GM21367 (cell line): ENCODE results near the gene GRIA3.
"Not testable (repeated sequence)": the region's sequence is repeated elsewhere in the genome, so short reads cannot be mapped to it uniquely, and the experiment has no call there.

ENCODE experiments used
- ATAC-seq: cut with Tn5 transposase; IDR thresholded peaks from one replicate; pipeline ENCODE4 v1.9.1; 2021; ENCODE audit not compliant: unreplicated experiment

GRIA3 gene

DNA sequence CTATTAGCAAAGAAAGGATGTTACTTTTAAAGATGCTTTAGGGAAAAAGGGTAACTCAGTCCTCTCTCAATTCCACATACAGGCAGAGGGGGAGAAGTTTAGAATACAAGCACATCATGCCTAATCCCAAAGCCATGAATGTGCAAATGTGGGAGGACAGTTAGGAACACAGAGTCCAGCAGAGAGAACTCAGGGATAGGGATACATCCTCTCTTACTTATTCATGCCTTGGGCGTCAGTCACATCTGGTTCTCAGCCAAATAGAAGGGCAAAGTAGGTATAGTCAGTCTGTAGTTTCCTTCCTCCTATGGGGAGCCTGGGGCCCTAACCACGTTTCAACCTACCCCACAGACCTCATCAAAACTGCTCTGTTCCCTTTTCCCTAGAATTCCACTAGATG is 87.8 kb downstream of the GRIA3 start:
- no peak for ATAC-seq

DNA sequence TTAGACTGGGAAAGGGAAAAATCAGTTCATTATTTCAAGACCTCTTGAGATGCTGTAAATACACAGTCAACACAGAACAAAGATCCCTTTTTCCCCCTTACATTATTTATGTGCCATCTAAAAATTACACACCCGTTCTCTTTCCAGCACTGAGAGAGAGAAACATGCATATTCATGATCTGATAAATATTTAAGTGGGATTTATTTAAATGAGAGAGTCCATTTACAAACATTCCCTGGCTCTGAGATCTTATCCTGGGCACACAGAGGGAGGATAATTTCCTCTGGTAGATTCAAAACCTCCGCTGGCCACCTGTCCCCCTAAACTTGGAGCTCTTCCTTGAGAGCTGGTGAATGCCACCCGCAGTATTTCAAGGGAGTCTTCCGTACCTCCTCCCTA is 88.6 kb downstream of the GRIA3 start:
- no peak for ATAC-seq

DNA sequence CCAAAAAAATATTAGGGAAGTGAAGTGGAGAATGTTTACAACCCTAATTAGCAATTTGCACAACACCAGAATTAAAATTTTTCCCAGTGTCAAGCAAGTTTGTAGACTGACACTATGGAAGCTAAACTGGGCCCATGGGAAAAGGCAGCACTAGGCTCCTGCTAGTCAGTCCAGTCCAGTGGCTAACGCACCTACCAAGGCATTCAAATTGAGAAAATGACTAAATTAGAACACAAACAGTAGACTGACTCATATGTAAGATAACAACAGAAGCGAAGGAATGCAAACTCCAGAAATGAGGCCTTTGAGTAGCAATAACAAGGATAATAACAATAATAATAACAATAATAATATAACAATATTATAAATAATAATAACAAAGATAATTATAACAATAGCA is 90.7 kb downstream of the GRIA3 start:
- no peak for ATAC-seq

DNA sequence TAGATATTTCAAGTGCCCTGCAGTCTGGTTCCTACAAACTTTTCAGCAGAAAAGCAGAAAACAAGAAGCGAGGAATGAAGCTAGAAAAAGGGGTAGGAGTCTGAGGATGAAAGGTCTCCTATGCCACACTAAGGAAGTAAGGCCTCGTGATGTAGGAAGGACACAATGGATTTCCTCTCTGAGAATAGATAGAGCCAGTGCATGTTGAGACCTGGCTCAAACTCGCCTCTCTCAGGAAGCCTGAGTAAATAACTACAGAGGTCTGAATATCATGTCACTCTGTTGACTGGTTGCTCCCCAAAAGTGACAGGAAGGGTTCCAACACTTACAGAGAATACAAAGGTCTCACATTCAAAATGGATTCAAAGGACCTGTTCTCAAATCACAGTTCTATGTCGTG is 93.3 kb downstream of the GRIA3 start:
- ATAC-seq = no peak

DNA sequence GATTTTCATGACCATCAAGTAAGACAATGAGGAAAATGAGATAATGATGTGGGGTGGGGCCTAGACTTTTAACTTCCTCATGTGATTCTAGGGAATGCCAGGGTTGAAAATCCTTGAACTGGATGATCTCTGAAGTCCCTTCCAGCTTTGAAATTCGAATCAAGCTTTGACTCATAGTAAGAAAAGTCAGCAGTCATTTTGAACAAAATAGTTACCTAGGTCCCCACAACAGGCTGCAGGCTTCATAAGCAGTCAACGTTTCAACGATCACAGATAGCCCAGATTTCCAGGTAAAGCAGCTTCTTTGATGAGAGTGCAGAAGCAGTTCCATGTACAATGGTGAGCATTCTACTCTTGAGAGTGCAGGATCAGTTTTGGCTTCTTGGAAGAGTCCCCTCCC is 93.7 kb downstream of the GRIA3 start:
- no peak for ATAC-seq

DNA sequence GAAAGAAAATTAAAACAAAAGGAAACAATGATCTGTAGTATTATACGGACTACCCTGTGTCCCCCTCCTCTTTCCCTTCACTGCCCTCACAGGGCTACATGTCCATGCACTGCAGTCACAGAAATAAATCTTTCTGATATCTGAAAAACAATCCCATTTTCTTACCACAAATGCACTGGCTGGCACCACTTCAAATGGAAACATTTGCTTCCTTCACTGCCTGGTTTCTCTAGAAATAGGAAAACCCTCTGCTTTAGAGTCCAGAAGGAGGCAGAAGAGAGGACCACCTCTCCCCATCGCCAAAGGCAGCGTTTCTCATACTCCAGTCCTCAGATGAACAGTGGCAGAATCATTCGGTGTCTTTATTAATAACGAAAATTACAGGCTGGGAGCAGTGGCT is 98.2 kb downstream of the GRIA3 start:
- ATAC-seq = no peak

DNA sequence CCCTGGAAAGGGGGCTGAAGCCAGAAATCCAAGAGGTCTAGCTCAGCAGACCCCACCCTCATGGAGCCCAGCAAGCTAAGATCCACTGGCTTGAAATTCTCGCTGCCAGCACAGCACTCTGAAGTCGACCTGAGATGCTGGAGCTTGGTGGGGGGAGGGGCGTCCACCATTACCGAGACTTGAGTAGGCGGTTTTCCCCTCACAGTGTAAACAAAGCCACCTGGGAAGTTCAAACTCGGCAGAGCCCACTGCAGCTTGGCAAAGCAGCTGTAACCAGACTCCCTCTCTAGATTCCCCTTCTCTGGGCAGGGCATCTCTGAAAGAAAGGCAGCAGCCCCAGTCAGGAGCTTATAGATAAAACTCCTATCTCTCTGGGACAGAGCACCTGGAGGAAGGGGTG is 99.3 kb downstream of the GRIA3 start:
- not testable (repeated sequence) for ATAC-seq

DNA sequence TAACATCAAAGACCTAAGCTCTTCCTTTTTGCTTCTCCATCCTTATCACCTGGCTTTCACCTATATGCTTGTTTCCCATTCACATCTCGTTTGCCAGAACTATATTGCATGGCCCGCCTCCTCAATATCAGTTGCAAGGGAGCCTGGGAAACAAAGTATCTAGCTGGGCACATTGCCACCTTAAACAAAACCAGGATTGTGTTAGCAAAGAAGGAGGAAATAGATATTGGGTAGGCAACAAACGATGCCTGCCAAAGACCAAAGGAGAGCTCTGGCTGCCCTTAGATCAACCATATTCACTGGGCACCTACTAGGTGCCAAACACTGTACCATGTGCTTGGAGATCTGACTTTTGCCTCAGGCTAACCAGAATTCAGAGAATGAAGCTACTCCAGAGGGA is 107.5 kb downstream of the GRIA3 start:
- no peak for ATAC-seq

DNA sequence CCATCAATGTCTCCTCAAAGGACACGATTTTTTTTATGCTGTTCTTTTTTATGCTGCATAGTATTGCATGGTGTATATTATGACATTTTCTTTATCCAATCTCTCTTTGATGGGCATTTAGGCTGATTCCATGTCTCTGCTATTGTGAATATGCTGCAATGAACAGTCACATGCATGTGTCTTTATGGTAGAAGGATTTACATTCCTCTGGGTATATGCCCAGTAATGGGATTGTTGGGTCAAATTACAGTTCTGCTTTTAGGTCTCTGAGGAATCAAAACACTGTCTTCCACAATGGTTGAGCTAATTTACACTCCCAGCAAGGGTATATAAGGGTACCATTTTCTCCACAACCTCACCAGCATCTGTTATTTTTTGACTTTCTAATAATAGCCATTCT is 113.9 kb downstream of the GRIA3 start:
- ATAC-seq = no peak

DNA sequence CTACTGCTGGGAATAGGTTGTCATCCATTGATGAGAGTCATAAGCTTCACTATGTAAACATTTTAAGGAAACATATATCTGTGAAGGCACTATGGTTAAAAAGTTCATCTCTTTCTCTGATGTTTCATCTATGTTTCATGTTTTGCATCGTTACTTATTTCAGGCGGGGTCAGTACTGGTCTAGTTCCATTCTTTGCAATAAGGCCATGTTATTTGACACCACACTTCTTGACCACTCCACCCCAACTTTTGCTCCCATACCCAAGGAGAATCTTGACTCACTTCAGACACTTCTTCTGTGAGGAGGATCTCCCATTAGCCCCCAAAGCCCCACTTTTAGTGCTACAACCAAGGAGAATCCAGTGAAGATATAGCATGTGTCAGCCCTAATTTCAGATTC is 119.4 kb downstream of the GRIA3 start:
- ATAC-seq = no peak

DNA sequence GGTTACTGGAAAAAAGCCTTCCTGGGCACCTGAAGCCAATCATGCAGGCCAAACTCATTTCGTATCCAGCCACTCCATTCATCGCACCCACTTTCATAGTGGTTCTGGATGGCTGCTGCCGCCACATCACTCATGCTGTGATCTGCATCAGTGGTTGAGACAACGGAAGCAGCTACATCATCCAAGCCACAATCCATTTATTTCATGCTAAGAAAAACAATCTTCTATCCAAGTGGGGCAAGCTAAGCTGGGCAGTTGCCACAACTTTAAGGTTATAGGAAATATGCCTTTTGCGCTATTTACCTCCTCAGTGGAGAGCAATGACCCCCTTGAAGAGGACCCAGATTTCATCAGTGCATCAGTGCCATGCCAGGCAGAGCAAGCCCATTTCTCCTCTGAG is 124.6 kb downstream of the GRIA3 start:
- no peak for ATAC-seq

DNA sequence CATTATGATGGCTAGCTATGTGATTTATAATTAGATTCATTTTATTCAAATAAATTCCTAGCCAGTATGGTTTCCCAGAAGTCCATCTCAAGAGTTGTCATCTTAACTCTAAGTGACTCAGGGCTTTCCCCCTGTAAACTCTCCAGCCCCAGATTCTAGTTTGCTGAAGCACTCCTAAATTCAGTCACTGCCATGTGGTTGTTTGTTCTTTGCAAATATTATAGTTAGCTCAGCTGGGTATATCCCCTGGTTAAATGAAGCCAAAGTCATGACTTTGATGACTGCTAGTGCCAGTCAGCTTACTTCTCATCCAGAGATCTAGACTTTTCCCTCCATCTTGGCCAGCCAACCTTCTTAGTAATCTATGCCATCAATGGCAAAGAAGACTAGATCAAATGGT is 126.0 kb downstream of the GRIA3 start:
- ATAC-seq = no peak

DNA sequence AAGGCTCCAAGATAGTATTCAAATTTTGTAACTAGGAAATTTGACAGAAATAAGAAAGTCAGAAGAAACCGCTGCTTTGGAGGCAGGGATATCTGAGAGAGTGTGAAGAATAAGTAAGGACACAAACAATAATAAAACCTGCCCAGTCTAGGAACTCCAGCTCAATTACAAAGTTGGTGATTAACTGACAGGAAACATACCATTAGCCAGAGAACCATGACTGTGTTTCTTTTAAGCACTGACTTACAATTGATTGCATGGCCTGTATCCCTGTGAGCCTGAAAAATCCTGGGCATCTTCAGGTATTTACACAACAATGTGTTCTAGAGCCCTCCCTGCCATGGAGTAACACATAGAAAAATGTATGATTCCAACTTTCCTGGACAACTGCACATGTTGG is 127.4 kb downstream of the GRIA3 start:
- no peak for ATAC-seq

DNA sequence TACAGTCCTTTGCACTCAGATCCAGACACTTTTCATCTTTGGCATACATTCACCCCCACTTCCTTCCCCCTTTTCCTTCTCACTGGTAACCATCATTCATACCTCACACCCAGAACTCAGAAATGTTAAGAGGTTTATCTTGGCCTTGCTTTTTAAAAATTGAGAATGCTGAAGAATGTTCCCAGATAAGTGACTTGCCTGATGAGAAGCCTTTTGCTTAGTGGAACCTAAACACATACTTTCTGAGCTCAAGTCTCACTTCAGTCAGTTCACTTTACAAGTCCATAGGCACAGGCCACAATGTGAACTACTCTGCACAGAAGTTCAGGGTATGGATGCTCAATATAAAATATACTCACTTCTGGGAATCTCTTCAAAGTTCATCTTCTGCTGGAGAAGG is 129.4 kb downstream of the GRIA3 start:
- ATAC-seq = no peak

DNA sequence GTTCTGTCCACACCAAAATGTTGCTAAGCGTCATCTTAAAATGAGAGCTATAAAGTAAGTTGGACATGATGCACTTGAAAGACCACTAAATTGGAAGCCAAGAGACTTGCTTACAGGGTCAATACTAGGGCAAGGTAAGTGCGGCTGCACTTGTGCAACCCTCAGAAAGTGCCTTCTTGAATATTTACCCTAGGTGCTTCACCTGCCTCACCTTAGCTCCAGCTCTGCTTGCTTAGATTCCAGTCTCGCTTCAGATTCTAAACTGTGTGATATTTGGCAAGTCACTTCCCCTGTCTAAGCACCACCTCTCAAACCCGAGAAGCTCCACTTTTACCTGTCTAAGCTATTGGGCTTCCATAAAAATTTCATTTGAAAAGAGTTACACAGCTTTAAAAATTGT is 136.5 kb downstream of the GRIA3 start:
- no peak for ATAC-seq

DNA sequence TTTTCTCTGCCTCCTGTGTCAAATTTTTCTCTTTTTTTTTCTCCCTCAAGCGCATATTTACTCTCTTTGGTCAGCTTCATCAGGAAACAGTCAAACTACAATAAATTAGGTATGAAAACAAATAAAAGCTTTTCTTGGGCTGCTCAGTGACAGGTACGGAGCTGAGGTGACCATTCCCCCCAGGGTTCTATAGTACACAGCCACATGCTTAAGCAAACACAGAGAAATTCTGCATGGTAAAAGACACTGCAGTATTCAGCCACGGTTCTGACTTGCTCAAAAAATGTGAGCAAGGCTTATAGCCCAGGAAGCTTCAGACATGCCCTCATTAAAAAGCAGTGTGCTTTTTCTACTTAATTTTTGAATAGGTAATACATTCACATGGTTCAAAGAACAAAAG is 138.5 kb downstream of the GRIA3 start:
- ATAC-seq = no peak

DNA sequence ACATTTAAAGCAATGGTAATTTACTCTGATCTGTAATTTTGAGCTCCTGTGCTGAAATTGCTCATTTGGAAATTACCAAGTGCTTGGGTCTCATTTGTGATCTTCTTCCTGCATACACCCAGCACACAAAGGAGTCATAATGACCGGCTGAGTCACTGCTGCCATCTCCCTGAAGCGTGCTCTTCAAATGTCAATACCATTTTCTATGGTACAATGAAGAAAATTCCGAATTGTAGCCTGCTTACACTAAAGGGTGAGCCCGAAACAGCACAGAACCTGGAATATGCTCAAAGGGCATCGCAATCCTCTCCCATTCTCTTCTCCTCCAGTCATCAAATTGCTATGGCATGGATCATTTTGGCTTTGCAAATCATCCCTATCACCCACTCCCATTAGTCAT is 140.5 kb downstream of the GRIA3 start:
- no peak for ATAC-seq

DNA sequence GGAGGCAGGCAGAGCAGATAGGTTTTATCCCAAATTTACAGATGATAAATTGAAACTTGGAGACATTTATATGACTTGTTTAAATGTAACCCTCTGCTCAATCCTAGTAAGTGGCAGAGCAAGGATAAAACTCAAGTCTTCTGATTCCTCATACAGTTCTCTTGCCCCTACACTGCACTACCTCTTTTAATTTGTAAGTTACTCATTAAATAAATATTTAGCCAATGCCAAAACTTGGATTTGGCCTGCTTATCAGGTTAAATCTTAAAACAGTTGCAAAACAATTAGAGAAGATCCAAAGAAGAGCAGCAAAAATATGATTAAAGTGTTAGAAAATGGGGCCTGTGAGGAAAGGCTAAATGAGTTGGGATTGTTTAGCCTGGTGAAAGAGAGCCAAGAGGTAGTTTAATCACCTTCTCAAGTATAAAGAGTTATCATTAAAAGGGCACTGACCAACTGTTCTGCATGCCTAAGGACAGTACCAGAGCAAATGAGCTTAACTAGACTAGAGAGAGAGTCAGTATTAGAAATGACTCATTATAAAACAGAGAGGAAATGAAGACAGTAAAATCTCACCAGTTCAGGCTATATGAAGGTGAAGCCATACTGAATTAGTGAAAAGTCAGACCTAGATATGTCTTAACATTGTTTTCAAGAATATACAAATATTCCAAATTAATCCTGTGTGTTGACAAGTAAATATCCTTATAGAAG is 146.3 kb downstream of the GRIA3 start:
- ATAC-seq = peak; percentile 64

DNA sequence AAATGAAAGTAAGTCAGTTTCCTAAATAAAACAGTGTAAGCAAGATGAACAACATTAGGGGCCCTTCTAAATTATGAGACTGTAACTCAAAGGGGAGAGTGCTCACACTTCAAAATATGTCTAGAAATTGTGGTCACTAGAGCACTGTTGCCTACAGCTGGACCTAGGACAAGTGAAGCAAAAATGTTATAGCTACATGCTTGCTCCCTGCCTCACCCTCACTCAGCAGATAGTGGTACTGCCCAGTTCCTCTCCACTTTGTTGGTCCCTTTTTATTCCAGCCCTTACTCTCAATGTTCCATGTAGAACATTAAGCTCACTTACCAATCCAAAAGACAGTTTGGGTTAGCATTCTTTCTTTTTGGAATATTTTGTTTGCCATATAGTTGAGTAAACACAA is 147.3 kb downstream of the GRIA3 start:
- peak; percentile 46 for ATAC-seq

DNA sequence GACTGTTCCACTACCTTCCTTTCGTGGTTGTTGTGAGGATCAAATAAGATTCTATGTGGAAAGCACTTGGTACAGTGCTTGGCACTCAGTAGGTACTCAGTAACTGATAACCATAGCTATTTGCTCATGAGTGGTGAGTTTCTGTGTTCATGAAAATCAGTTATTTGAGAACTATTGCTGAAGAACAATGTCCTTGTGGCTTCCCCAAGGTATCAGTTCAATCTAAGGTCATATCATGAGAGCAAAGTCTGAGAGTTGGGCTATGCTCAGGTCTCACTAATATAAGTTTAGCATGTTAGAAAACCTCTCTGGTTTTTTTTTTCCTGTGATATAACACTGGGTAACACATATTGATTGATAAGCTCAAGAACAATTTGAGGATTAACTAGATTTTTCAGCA is 147.8 kb downstream of the GRIA3 start:
- ATAC-seq = no peak

DNA sequence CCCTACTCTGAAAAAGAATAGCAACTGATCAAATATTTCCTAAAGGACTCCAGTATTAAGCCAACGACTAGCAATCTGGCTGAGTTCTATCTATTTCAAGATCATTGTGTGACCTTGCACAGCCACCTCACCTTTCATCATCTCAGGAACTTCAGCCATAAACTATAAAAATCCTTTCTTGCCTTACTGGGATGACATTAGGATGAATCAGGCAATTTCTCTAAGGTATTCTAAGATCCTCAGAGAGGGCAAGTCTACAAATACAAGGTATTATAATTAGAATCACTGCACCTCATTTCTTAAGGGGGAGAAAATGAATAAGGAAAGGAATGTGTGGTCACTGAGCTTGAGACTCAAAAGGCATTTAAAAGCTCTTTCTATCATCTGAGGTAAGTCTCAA is 152.6 kb downstream of the GRIA3 start:
- ATAC-seq = no peak

DNA sequence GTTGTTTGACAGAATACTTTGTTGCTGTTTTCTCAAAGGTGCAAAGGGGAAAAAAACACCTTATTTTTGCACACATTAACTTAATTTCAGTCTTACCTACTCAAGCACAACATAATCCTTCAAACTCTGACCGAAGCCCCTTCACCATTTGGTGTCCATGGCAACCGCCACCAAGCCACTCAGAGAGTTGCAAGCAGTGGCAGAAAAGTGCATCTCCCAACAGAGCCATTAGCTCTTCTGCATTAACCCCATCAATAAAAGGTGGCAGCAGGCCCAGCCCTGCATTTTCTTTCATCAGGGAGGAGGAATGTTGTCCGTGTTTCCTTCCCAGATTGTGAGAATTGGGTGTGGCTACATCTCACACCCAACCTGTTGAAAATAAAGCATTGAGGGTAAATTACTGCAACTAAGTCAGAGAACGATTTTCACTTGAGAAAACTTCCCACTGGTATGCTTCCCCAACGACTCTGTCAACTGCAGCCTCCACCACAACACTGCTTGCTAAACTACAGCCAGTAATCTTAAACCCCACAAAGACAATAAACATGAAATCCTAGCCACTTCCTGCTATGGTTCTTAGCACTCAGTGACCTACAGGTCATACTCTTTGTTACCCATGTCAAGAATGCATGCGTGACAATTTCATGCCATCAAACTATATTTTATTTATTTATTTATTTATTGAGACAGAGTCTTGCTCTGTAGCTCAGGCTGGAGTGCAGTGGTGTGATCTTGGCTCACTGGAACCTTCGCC is 154.0 kb downstream of the GRIA3 start:
- ATAC-seq = no peak
